ENCODE data around the gene POLD1. TPM values are rescaled to one million over a fixed set of nuclear protein-coding genes. Genes with fewer than 3 reads are reported as not detected.
A peak's percentile ranks its signal among the peaks of the same experiment; 100 is the strongest.

The POLD1 gene
- polyA plus RNA-seq, 1 of the 3 experiments (the other 2 are of a cell fraction): 33.6 TPM

GRCh38 chr19:50402544-50403301, 18.6 kb downstream of the POLD1 start:
- no peak overlapping the region for H3K27ac ChIP-seq (ENCODE audit: low read depth in 2 of 2, low read length in 1 of 2)
- TF ChIP-seq YY1 (IDR thresholded peaks at IDR 0.05; ENCODE audit: low read depth) (no peak), MAX (IDR thresholded peaks at IDR 0.05; ENCODE audit: low read depth) (no peak), CHD2 (IDR thresholded peaks at IDR 0.05; ENCODE audit: low read length, partially characterized antibody) (no peak), TAF1 (IDR thresholded peaks at IDR 0.05; ENCODE audit: borderline replicate concordance, low read depth, low read length) (no peak), FOXJ3 (CRISPR knock-in tag; IDR thresholded peaks at IDR 0.05) (no peak), FOSL2 (IDR thresholded peaks at IDR 0.05; ENCODE audit: borderline replicate concordance, low read depth) (no peak), NFIC (IDR thresholded peaks at IDR 0.05; ENCODE audit: borderline replicate concordance) (no peak), SMC3 (IDR thresholded peaks at IDR 0.05; ENCODE audit: low read depth, low read length) (no peak), MEF2A (IDR thresholded peaks at IDR 0.05; ENCODE audit: borderline replicate concordance, low read depth) (no peak), NRF1 (IDR thresholded peaks at IDR 0.05; ENCODE audit: low read depth, low read length) (no peak), RFX5 (IDR thresholded peaks at IDR 0.05; ENCODE audit: low read length) (no peak), TCF12 (IDR thresholded peaks at IDR 0.05) (no peak), EP300 (IDR thresholded peaks at IDR 0.05; ENCODE audit: borderline replicate concordance in 1 of 2, low read depth in 1 of 2, low read length in 1 of 2) (no peak), SIN3A (IDR thresholded peaks at IDR 0.05; ENCODE audit: borderline replicate concordance, low read depth, low read length) (no peak), JUND (IDR thresholded peaks at IDR 0.05) (no peak)
- TF ChIP-seq, protein P1, sequence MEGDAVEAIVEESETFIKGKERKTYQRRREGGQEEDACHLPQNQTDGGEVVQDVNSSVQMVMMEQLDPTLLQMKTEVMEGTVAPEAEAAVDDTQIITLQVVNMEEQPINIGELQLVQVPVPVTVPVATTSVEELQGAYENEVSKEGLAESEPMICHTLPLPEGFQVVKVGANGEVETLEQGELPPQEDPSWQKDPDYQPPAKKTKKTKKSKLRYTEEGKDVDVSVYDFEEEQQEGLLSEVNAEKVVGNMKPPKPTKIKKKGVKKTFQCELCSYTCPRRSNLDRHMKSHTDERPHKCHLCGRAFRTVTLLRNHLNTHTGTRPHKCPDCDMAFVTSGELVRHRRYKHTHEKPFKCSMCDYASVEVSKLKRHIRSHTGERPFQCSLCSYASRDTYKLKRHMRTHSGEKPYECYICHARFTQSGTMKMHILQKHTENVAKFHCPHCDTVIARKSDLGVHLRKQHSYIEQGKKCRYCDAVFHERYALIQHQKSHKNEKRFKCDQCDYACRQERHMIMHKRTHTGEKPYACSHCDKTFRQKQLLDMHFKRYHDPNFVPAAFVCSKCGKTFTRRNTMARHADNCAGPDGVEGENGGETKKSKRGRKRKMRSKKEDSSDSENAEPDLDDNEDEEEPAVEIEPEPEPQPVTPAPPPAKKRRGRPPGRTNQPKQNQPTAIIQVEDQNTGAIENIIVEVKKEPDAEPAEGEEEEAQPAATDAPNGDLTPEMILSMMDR (IDR thresholded peaks at IDR 0.05): no peak
- TF ChIP-seq, protein P2, sequence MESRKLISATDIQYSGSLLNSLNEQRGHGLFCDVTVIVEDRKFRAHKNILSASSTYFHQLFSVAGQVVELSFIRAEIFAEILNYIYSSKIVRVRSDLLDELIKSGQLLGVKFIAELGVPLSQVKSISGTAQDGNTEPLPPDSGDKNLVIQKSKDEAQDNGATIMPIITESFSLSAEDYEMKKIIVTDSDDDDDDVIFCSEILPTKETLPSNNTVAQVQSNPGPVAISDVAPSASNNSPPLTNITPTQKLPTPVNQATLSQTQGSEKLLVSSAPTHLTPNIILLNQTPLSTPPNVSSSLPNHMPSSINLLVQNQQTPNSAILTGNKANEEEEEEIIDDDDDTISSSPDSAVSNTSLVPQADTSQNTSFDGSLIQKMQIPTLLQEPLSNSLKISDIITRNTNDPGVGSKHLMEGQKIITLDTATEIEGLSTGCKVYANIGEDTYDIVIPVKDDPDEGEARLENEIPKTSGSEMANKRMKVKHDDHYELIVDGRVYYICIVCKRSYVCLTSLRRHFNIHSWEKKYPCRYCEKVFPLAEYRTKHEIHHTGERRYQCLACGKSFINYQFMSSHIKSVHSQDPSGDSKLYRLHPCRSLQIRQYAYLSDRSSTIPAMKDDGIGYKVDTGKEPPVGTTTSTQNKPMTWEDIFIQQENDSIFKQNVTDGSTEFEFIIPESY (IDR thresholded peaks at IDR 0.05; ENCODE audit: borderline replicate concordance, low read depth): no peak
- no peaks in the 10 kb centered on the region for H3K9me2 ChIP-seq
- peak; percentile 32 for DNase-seq
- H3K9ac ChIP-seq: no peak overlapping the region
- 98% methylated on average over 28 of the region's 41 CpGs for WGBS (ENCODE audit: low lambda C conversion rate)
- CTCF ChIA-PET: interaction anchor here (1.1 to 1.4 kb wide), 2 partner anchors 12 to 153 kb away, joined by 3 read pairs; no protein-coding TSS in a partner anchor
- no peaks in the 10 kb centered on the region for H3K4me1 ChIP-seq (ENCODE audit: control insufficient read depth in 1 of 2, insufficient read depth in 2 of 2, low read depth in 1 of 2, low read length in 1 of 2)
- POLR2A ChIA-PET: no interaction called here
- H3F3A ChIP-seq (replicated peaks; ENCODE audit: insufficient read depth): no peaks in the 10 kb centered on the region
- H2AFZ ChIP-seq (ENCODE audit: low read depth): no peak overlapping the region
- H3K36me3 ChIP-seq (replicated peaks in 1 of 2; ENCODE audit: control insufficient read depth in 1 of 2, insufficient read depth in 2 of 2, low read length in 1 of 2): peaks cover 0 to 13% of the 10 kb centered on the region in 2 experiments
- H4K20me1 ChIP-seq (ENCODE audit: insufficient read depth): no peaks in the 10 kb centered on the region
- H3K27me3 ChIP-seq (ENCODE audit: insufficient read depth): no peaks in the 10 kb centered on the region
- no peak overlapping the region for H3K4me3 ChIP-seq (ENCODE audit: low read depth in 2 of 2, low read length in 1 of 2)
- H3K9me3 ChIP-seq: no peaks in the 10 kb centered on the region
- no peak overlapping the region for H3K4me2 ChIP-seq
- peaks cover 5% of the 10 kb centered on the region; the same call in 1 of the 2 replicates for H3K79me2 ChIP-seq (ENCODE audit: insufficient read depth)

All from SK-N-SH (cell line).